Activated T-cell treated with anti-CD3 and anti-CD28 coated beads, Interleukin-2, amount 50 U/mL, for 48 hours (primary cell): ENCODE results near the gene NFXL1.

ENCODE experiments used
- DNase-seq, 2 experiments: peaks; one replicate each; pipeline ENCODE4 v3.0.0-alpha.2; 2020

NFXL1 gene

GRCh38 chr4:47830265-47831025, 83.9 kb downstream of the NFXL1 start:
- no peak for DNase-seq

GRCh38 chr4:47829438-47829837, 84.9 kb downstream of the NFXL1 start:
- DNase-seq, result no peak

- no peak for DNase-seq
Observed at GRCh38 chr4:47827343-47828047, 86.9 kb downstream of the NFXL1 start.

- DNase-seq, result no peak
Observed at GRCh38 chr4:47824840-47825239, 89.5 kb downstream of the NFXL1 start.

GRCh38 chr4:47819178-47819577, 95.2 kb downstream of the NFXL1 start:
- DNase-seq, result no peak

GRCh38 chr4:47817275-47817674, 97.1 kb downstream of the NFXL1 start:
- no peak for DNase-seq

GRCh38 chr4:47816748-47817147, 97.6 kb downstream of the NFXL1 start:
- DNase-seq, result no peak

- DNase-seq, result no peak
Observed at GRCh38 chr4:47814618-47815295, 99.6 kb downstream of the NFXL1 start.

- no peak for DNase-seq
Observed at GRCh38 chr4:47809654-47810203, 104.7 kb downstream of the NFXL1 start.

- DNase-seq, result no peak
Observed at GRCh38 chr4:47804598-47804997, 109.8 kb downstream of the NFXL1 start.

GRCh38 chr4:47801481-47802002, 112.8 kb downstream of the NFXL1 start:
- no peak for DNase-seq

- DNase-seq, result no peak
Observed at GRCh38 chr4:47798165-47798564, 116.2 kb downstream of the NFXL1 start.
